Endometrium (tissue), 2 donors: ENCODE results near the gene ACER3.
"Not testable (repeated sequence)": the region's sequence is repeated elsewhere in the genome, so short reads cannot be mapped to it uniquely, and the experiment has no call there.

ENCODE experiments used
- FAIRE-seq: peaks from 2 replicates; lab custom pipeline; 2012; peaks lifted over from hg19 to GRCh38; lab: Jason Lieb, UNC
- donor health status: control.
- donor health status: control.

The ACER3 gene

GRCh38 chr11:76860539-76861475 lies at the start of gene ACER3:
ACER3 (plus strand) TSS chr11:76860918; CDS start chr11:76860977, 59 bp downstream.
- FAIRE-seq, result no peak

- FAIRE-seq, result no peak
Observed at GRCh38 chr11:76811259-76811658, 49.5 kb upstream of the ACER3 start.

GRCh38 chr11:76814414-76814813 lies 46.3 kb upstream of the ACER3 start:
- no peak for FAIRE-seq

- not testable (repeated sequence) for FAIRE-seq
Observed at GRCh38 chr11:76815678-76816077, 45.0 kb upstream of the ACER3 start.

GRCh38 chr11:76820184-76820566 lies 40.5 kb upstream of the ACER3 start:
- no peak for FAIRE-seq

- not testable (repeated sequence) for FAIRE-seq
Observed at GRCh38 chr11:76821396-76821795, 39.3 kb upstream of the ACER3 start.

GRCh38 chr11:76822406-76822805 lies 38.3 kb upstream of the ACER3 start:
- FAIRE-seq, result no peak

- no peak for FAIRE-seq
Observed at GRCh38 chr11:76823481-76824028, 37.2 kb upstream of the ACER3 start.

GRCh38 chr11:76824083-76824939 lies 36.4 kb upstream of the ACER3 start:
- FAIRE-seq, result no peak

- no peak for FAIRE-seq
Observed at GRCh38 chr11:76824980-76825725, 35.6 kb upstream of the ACER3 start.

- FAIRE-seq, result no peak
Observed at GRCh38 chr11:76825726-76826396, 34.9 kb upstream of the ACER3 start.

- not testable (repeated sequence) for FAIRE-seq
Observed at GRCh38 chr11:76826508-76826907, 34.2 kb upstream of the ACER3 start.

- FAIRE-seq, result not testable (repeated sequence)
Observed at GRCh38 chr11:76827005-76827404, 33.7 kb upstream of the ACER3 start.

GRCh38 chr11:76830639-76831327 lies 29.9 kb upstream of the ACER3 start:
- no peak for FAIRE-seq

- FAIRE-seq, result peak; percentile 63
Observed at GRCh38 chr11:76831686-76832310, 28.9 kb upstream of the ACER3 start.

- FAIRE-seq, result no peak
Observed at GRCh38 chr11:76832361-76832760, 28.4 kb upstream of the ACER3 start.

GRCh38 chr11:76834151-76834550 lies 26.6 kb upstream of the ACER3 start:
- FAIRE-seq, result no peak

GRCh38 chr11:76835036-76835435 lies 25.7 kb upstream of the ACER3 start:
- no peak for FAIRE-seq

- no peak for FAIRE-seq
Observed at GRCh38 chr11:76835928-76836612, 24.6 kb upstream of the ACER3 start.
